SIG-M5 treated with dmso at 0.1 percent for 504 hours (cell line): Measurements from ENCODE around the gene OR6A2.

Experiments used
- DNase-seq: peaks from one replicate; lab custom pipeline; 2025; ENCODE audit not compliant: unreplicated experiment; lab: John Stamatoyannopoulos, UW

OR6A2 gene

GRCh38 chr11:6757373-6757967, 42.0 kb downstream of the OR6A2 start:
- peak; percentile 60 for DNase-seq

- no peak for DNase-seq
Observed at GRCh38 chr11:6755953-6756347, 43.5 kb downstream of the OR6A2 start.

- DNase-seq = peak; percentile 13
Observed at GRCh38 chr11:6755303-6755952, 44.1 kb downstream of the OR6A2 start.

- DNase-seq = no peak
Observed at GRCh38 chr11:6747097-6747668, 52.3 kb downstream of the OR6A2 start.

GRCh38 chr11:6746626-6747025, 52.9 kb downstream of the OR6A2 start:
- DNase-seq = no peak

- no peak for DNase-seq
Observed at GRCh38 chr11:6746086-6746618, 53.3 kb downstream of the OR6A2 start.

- DNase-seq = peak; percentile 24
Observed at GRCh38 chr11:6745465-6746015, 53.9 kb downstream of the OR6A2 start.

- DNase-seq = no peak
Observed at GRCh38 chr11:6745018-6745417, 54.5 kb downstream of the OR6A2 start.

- DNase-seq = no peak
Observed at GRCh38 chr11:6742260-6742659, 57.2 kb downstream of the OR6A2 start.
